ENCODE results near the gene LRRK1.

DNA sequence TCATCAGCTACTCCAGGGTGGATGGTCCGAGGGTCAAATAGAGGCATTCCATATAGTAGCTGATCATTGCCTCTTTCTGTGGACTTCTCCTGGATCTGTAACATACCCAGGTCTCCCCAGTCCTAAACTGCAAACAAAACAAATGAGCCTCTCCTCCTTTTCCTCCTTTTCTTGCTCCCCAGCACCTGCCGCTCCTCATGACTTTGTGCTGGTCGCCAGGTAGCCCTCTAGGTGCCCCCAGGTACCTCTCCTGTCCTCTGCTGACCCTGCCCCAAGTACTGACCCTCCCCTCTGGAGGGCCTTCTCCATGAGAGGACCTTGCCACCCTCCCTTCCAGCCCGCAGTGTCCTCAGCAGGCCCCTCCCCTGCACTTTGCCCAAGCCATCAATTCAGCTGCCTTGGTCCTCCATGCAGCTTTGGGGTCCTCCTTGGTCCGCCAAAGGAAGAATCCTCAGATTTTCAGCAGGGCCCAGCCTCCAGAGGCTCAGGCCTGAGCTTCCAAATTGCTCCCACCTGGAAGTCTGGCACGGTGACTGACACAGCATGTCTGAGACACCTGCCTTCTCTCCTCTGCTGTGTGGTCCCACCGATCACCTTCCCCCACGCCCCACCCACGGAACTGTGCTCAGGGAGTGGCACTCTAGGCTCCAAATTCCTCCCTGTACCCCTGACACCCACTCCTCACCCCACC, 111.0 kb downstream of the LRRK1 start:
- no peak for TF ChIP-seq POLR2AphosphoS5 (IDR thresholded peaks at IDR 0.05; ENCODE audit: low read depth, low read length)
- TF ChIP-seq RAD21 (IDR thresholded peaks at IDR 0.05; ENCODE audit: low read length) = no peak
- TF ChIP-seq, protein P1, sequence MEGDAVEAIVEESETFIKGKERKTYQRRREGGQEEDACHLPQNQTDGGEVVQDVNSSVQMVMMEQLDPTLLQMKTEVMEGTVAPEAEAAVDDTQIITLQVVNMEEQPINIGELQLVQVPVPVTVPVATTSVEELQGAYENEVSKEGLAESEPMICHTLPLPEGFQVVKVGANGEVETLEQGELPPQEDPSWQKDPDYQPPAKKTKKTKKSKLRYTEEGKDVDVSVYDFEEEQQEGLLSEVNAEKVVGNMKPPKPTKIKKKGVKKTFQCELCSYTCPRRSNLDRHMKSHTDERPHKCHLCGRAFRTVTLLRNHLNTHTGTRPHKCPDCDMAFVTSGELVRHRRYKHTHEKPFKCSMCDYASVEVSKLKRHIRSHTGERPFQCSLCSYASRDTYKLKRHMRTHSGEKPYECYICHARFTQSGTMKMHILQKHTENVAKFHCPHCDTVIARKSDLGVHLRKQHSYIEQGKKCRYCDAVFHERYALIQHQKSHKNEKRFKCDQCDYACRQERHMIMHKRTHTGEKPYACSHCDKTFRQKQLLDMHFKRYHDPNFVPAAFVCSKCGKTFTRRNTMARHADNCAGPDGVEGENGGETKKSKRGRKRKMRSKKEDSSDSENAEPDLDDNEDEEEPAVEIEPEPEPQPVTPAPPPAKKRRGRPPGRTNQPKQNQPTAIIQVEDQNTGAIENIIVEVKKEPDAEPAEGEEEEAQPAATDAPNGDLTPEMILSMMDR (IDR thresholded peaks at IDR 0.05) = no peak
- no peak for TF ChIP-seq FOXJ3 (CRISPR knock-in tag; IDR thresholded peaks at IDR 0.05)
- TF ChIP-seq ELF1 (IDR thresholded peaks at IDR 0.05) = no peak
- no peak for TF ChIP-seq REST (IDR thresholded peaks at IDR 0.05; ENCODE audit: low read depth, low read length)
- TF ChIP-seq EZH2phosphoT487 (IDR thresholded peaks at IDR 0.05; ENCODE audit: borderline replicate concordance, low read depth) = no peak
- TF ChIP-seq, protein P2, sequence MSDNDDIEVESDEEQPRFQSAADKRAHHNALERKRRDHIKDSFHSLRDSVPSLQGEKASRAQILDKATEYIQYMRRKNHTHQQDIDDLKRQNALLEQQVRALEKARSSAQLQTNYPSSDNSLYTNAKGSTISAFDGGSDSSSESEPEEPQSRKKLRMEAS (IDR thresholded peaks at IDR 0.05; ENCODE audit: low read depth) = no peak
- no peak for TF ChIP-seq GABPA (IDR thresholded peaks at IDR 0.05; ENCODE audit: low read depth)
